Ishikawa (cell line): ENCODE results near the gene IGFBP7.

ENCODE experiments used
- CEBPB ChIP-seq: IDR thresholded peaks from 2 replicates; pipeline ENCODE4 v1.6.1; 2012
- CREB1 ChIP-seq: IDR thresholded peaks from 2 replicates; pipeline ENCODE4 v1.6.1; 2012; ENCODE audit warnings: low read depth
- EGR1 ChIP-seq: IDR thresholded peaks from 2 replicates; pipeline ENCODE4 v1.6.1; 2012
- EP300 ChIP-seq: IDR thresholded peaks from 2 replicates; pipeline ENCODE4 v1.6.1; 2012; ENCODE audit warnings: borderline replicate concordance
- FOXM1 ChIP-seq: IDR thresholded peaks from 2 replicates; pipeline ENCODE4 v1.6.1; 2012; ENCODE audit warnings: low read depth, borderline replicate concordance
- MAX ChIP-seq: IDR thresholded peaks from 2 replicates; pipeline ENCODE4 v1.6.1; 2012
- NFIC ChIP-seq: IDR thresholded peaks from 2 replicates; pipeline ENCODE4 v1.6.1; 2012
- RAD21 ChIP-seq: IDR thresholded peaks from 2 replicates; pipeline ENCODE4 v1.6.1; 2012; ENCODE audit warnings: low read depth
- REST ChIP-seq: IDR thresholded peaks from 2 replicates; pipeline ENCODE4 v1.6.1; 2012; ENCODE audit warnings: low read depth, mild to moderate bottlenecking
- TAF1 ChIP-seq: IDR thresholded peaks from 2 replicates; pipeline ENCODE4 v1.6.1; 2012; ENCODE audit warnings: low read depth, mild to moderate bottlenecking
- TCF12 ChIP-seq: IDR thresholded peaks from 2 replicates; pipeline ENCODE4 v1.6.1; 2012; ENCODE audit warnings: low read depth
- TEAD4 ChIP-seq: IDR thresholded peaks from 2 replicates; pipeline ENCODE4 v1.6.1; 2012
- USF1 ChIP-seq: IDR thresholded peaks from 2 replicates; pipeline ENCODE4 v1.6.1; 2012
- YY1 ChIP-seq: IDR thresholded peaks from 2 replicates; pipeline ENCODE4 v1.6.1; 2012; ENCODE audit warnings: low read depth
- ZBTB7A ChIP-seq: IDR thresholded peaks from 2 replicates; pipeline ENCODE4 v1.6.1; 2012; ENCODE audit warnings: low read depth

IGFBP7 gene

GRCh38 chr4:57119054-57119651 lies 9.0 kb upstream of the IGFBP7 start:
- TF ChIP-seq CEBPB (no peak), FOXM1 (no peak), RAD21 (no peak), USF1 (no peak), EP300 (no peak), TCF12 (no peak), TAF1 (no peak), YY1 (no peak), NFIC (no peak), EGR1 (no peak), CREB1 (no peak), ZBTB7A (no peak), MAX (no peak), TEAD4 (no peak), REST (no peak)

- TF ChIP-seq RAD21 = no peak
- no peak for TF ChIP-seq CREB1
- no peak for TF ChIP-seq YY1
- TF ChIP-seq TEAD4 = no peak
- no peak for TF ChIP-seq REST
- no peak for TF ChIP-seq MAX
- no peak for TF ChIP-seq EGR1
- no peak for TF ChIP-seq ZBTB7A
- no peak for TF ChIP-seq EP300
- no peak for TF ChIP-seq FOXM1
- TF ChIP-seq NFIC = no peak
- TF ChIP-seq USF1 = no peak
- TF ChIP-seq CEBPB = no peak
- TF ChIP-seq TCF12 = no peak
- TF ChIP-seq TAF1 = no peak
Observed at GRCh38 chr4:57117491-57117890, 7.3 kb upstream of the IGFBP7 start.

- no peak for TF ChIP-seq FOXM1
- TF ChIP-seq USF1 = no peak
- no peak for TF ChIP-seq EP300
- TF ChIP-seq TAF1 = no peak
- no peak for TF ChIP-seq CEBPB
- no peak for TF ChIP-seq NFIC
- TF ChIP-seq TEAD4 = no peak
- TF ChIP-seq RAD21 = no peak
- TF ChIP-seq ZBTB7A = no peak
- TF ChIP-seq YY1 = no peak
- TF ChIP-seq EGR1 = no peak
Observed at GRCh38 chr4:57116245-57116644, 6.1 kb upstream of the IGFBP7 start.

DNA sequence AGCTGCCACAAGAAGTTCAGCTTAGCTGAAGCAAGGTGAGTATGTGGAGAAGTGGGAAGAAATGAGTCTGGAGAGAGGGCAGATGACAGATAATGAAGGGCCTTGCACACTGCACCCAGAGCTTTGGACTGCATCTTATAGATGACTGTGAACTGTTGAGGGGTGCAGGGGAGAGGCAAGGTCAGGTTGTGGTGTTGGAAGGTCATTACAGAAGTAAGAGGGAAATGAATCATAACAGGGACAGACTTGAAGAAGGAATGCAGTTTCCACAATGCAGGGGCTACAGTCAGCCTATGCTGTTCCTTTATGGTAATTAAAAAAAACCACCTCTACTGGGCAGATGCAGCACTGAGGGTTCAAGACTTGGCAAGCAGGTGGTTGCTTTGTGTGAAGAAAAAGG lies 4.8 kb upstream of the IGFBP7 start:
- TF ChIP-seq CREB1 (no peak), USF1 (no peak), FOXM1 (no peak)

- no peak for TF ChIP-seq CREB1
- no peak for TF ChIP-seq EP300
- TF ChIP-seq ZBTB7A = no peak
- no peak for TF ChIP-seq MAX
- no peak for TF ChIP-seq USF1
- no peak for TF ChIP-seq NFIC
Observed at GRCh38 chr4:57113870-57114269, 3.7 kb upstream of the IGFBP7 start.
